Measurements from ENCODE around the gene GAPDHS. TPM values are rescaled to one million over a fixed set of nuclear protein-coding genes. Genes with fewer than 3 reads are reported as not detected.

GAPDHS gene
- total and polyA plus RNA-seq, 2 of the 13 experiments (the other 11 are each of a cell fraction or from before 2014, with no cell fraction given), result not detected

GRCh38 chr19:35560271-35560670 lies 27.0 kb downstream of the GAPDHS start:
- no peak overlapping the region for H3K4me2 ChIP-seq (ENCODE audit: low read depth, low read length)
- no TSS peak for BruUV-seq (replicated peaks)
- H3K4me1 ChIP-seq (ENCODE audit: insufficient read depth, low read length), result peaks cover 29% of the 10 kb centered on the region
- peaks cover 1 to 42% of the 10 kb centered on the region in 2 experiments; a peak in 3 of 5 replicates for H3K27me3 ChIP-seq (ENCODE audit: control insufficient read depth in 1 of 2, insufficient read depth in 2 of 2, low read length in 2 of 2)
- H3K9ac ChIP-seq (ENCODE audit: insufficient read depth, low read depth, low read length), result no peak overlapping the region
- intact Hi-C loops (cut with micrococcal nuclease; ENCODE audit: unreplicated experiment), result no loop called here
- H4K20me1 ChIP-seq (ENCODE audit: insufficient read depth, low read length), result no peaks in the 10 kb centered on the region
- FAIRE-seq, result no peak
- ChIA-PET CTCF (ENCODE audit: low intra/inter-chr PET ratio, low total read pairs) (no interaction called here), POLR2A (no interaction called here)
- in situ Hi-C loops (cut with HindIII; ENCODE audit: extremely low pct_ligation_motif_present, low pct_unique_long_range_greater_than_20kb), result no loop called here
- no peaks in the 10 kb centered on the region for H3K9me3 ChIP-seq (ENCODE audit: low read length)
- DNase-seq (ENCODE audit: low spot score), result no peak
- no peak for TF ChIP-seq TEAD2 (CRISPR knock-in tag; IDR thresholded peaks at IDR 0.05)
- TF ChIP-seq MTF1 (CRISPR knock-in tag; IDR thresholded peaks at IDR 0.05), result no peak
- WGBS (ENCODE audit: low lambda C conversion rate), result 67% methylated on average over 16 of the region's 18 CpGs
- no peaks in the 10 kb centered on the region for H3K36me3 ChIP-seq (replicated peaks in 1 of 2; ENCODE audit: control insufficient read depth in 1 of 2, insufficient read depth in 2 of 2, low read length in 2 of 2)
- no peak overlapping the region for H2AFZ ChIP-seq (ENCODE audit: low read length)
- no peak overlapping the region for H3K4me3 ChIP-seq (replicated peaks in 1 of 3; ENCODE audit: insufficient read depth in 1 of 3, low read depth in 2 of 3, low read length in 3 of 3)
- H3K79me2 ChIP-seq (ENCODE audit: insufficient read depth, low read length), result no peaks in the 10 kb centered on the region
- H3K27ac ChIP-seq (ENCODE audit: extremely low read length, insufficient read depth, low read length), result no peak overlapping the region
- ATAC-seq, result no peak

DNA sequence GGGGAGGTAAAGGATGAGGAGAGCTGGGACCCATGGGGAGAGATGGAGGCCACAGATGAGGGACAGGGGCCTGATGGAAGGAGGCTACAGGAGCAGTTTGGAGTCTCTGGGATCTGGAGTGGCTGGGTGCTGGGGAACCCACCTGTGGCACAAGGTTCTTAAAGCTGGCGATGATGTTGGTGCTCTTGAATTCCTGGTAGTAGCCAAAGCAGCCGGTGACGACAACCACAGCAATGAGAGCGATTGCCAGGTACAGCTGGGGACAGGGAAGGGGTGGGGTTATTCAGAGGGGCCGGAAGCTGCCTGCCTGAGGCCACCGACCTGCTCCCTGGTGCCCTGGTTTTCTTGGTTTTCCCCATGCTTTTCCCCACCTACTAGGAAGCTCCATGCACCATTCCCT lies 27.4 kb downstream of the GAPDHS start:
- WGBS (ENCODE audit: low lambda C conversion rate), result 0% methylated on average over 1 of the region's 6 CpGs
- no peak for ATAC-seq
- TF ChIP-seq PAF1 (CRISPR knock-in tag; IDR thresholded peaks at IDR 0.05) (no peak), POLR2G (IDR thresholded peaks at IDR 0.05; ENCODE audit: low read depth, low read length) (no peak), SP5 (CRISPR knock-in tag; IDR thresholded peaks at IDR 0.05; ENCODE audit: borderline replicate concordance, low read depth) (no peak), ZBTB44 (CRISPR knock-in tag; IDR thresholded peaks at IDR 0.05) (no peak), ZNF790 (CRISPR knock-in tag; IDR thresholded peaks at IDR 0.05; ENCODE audit: borderline replicate concordance) (no peak), SOX5 (CRISPR knock-in tag; IDR thresholded peaks at IDR 0.05; ENCODE audit: borderline replicate concordance) (no peak), PTBP1 (IDR thresholded peaks at IDR 0.05; ENCODE audit: low read depth, low read length, poor library complexity, severe bottlenecking) (no peak), FOSL2 (CRISPR knock-in tag; IDR thresholded peaks at IDR 0.05) (no peak), KDM5A (IDR thresholded peaks at IDR 0.05; ENCODE audit: borderline replicate concordance, low read length) (no peak), PHF5A (CRISPR knock-in tag; IDR thresholded peaks at IDR 0.05; ENCODE audit: low read depth, unreplicated experiment) (no peak), DRAP1 (CRISPR knock-in tag; IDR thresholded peaks at IDR 0.05) (no peak), ZNF629 (CRISPR knock-in tag; conservative IDR thresholded peaks at IDR 0.05) (no peak), RXRB (CRISPR knock-in tag; IDR thresholded peaks at IDR 0.05; ENCODE audit: borderline replicate concordance) (no peak), MYPOP (CRISPR knock-in tag; IDR thresholded peaks at IDR 0.05) (no peak), NR2F1 (CRISPR knock-in tag; IDR thresholded peaks at IDR 0.05) (no peak)

More for the DNA sequence above, 27.4 kb downstream of the GAPDHS start:
- Histone ChIP-seq H3K27ac (ENCODE audit: extremely low read length, insufficient read depth, low read length) (no peak overlapping the region), H3K9me3 (ENCODE audit: low read length) (no peaks in the 10 kb centered on the region), H3K79me2 (ENCODE audit: insufficient read depth, low read length) (no peaks in the 10 kb centered on the region), H3K4me1 (ENCODE audit: insufficient read depth, low read length) (peaks cover 31% of the 10 kb centered on the region), H3K9ac (ENCODE audit: insufficient read depth, low read depth, low read length) (no peak overlapping the region), H2AFZ (ENCODE audit: low read length) (no peak overlapping the region), H3K4me3 (replicated peaks in 1 of 3; ENCODE audit: insufficient read depth in 1 of 3, low read depth in 2 of 3, low read length in 3 of 3) (no peak overlapping the region), H3K27me3 (ENCODE audit: control insufficient read depth in 1 of 2, insufficient read depth in 2 of 2, low read length in 2 of 2) (peaks cover 1 to 42% of the 10 kb centered on the region in 2 experiments; a peak in 3 of 5 replicates), H3K36me3 (replicated peaks in 1 of 2; ENCODE audit: control insufficient read depth in 1 of 2, insufficient read depth in 2 of 2, low read length in 2 of 2) (no peaks in the 10 kb centered on the region), H3K4me2 (ENCODE audit: low read depth, low read length) (no peak overlapping the region), H4K20me1 (ENCODE audit: insufficient read depth, low read length) (no peaks in the 10 kb centered on the region)
- no peak for DNase-seq (ENCODE audit: low spot score)
- FAIRE-seq, result no peak
- intact Hi-C loops (cut with micrococcal nuclease; ENCODE audit: unreplicated experiment) (no loop called here), in situ Hi-C loops (cut with HindIII; ENCODE audit: extremely low pct_ligation_motif_present, low pct_unique_long_range_greater_than_20kb) (no loop called here)
- CTCF ChIA-PET (ENCODE audit: low intra/inter-chr PET ratio, low total read pairs), result no interaction called here
- no TSS peak for BruUV-seq (replicated peaks)
- POLR2A ChIA-PET, result no interaction called here
